ENCODE measurements around the gene LINC01488. TPM values are rescaled to one million over a fixed set of nuclear protein-coding genes. Genes with fewer than 3 reads are reported as not detected.

LINC01488 gene
- total RNA-seq, 1 donor from 2014 or later = not detected

- POLR2A ChIA-PET = no interaction called here
Measured at GRCh38 chr11:69497221-69497787, 15.8 kb downstream of the LINC01488 start.

GRCh38 chr11:69498614-69499175 lies 17.2 kb downstream of the LINC01488 start:
- TF ChIP-seq CTCF (IDR thresholded peaks at IDR 0.05) = no peak
- CTCF ChIA-PET = no interaction called here

More at GRCh38 chr11:69497221-69497787, 15.8 kb downstream of the LINC01488 start:
- intact Hi-C loops (cut with micrococcal nuclease) = no loop called here
- CTCF ChIA-PET = no interaction called here
- Mint-ChIP-seq H3K4me1 (no peaks in the 10 kb centered on the region), H3K27me3 (peaks cover 6% of the 10 kb centered on the region), H3K9me3 (no peaks in the 10 kb centered on the region), H3K4me3 (no peak overlapping the region), H3K27ac (no peak overlapping the region), H3K36me3 (ENCODE audit: low read depth) (no peaks in the 10 kb centered on the region)
- TF ChIP-seq CTCF (IDR thresholded peaks at IDR 0.05) = no peak
- ATAC-seq (ENCODE audit: low read depth) (no peak), DNase-seq (no peak)

GRCh38 chr11:69499186-69499917 lies 17.9 kb downstream of the LINC01488 start:
- CTCF ChIA-PET = no interaction called here
- intact Hi-C loops (cut with micrococcal nuclease) = no loop called here
- ATAC-seq (ENCODE audit: low read depth) (no peak), DNase-seq (no peak)
- no peaks in the 10 kb centered on the region for H3K9me3 Mint-ChIP-seq
- no peak for TF ChIP-seq CTCF (IDR thresholded peaks at IDR 0.05)
- no peak overlapping the region for H3K27ac Mint-ChIP-seq
- H3K27me3 Mint-ChIP-seq = peaks cover 9% of the 10 kb centered on the region
- H3K36me3 Mint-ChIP-seq (ENCODE audit: low read depth) = no peaks in the 10 kb centered on the region
- H3K4me3 Mint-ChIP-seq = no peak overlapping the region
- H3K4me1 Mint-ChIP-seq = no peaks in the 10 kb centered on the region
- POLR2A ChIA-PET = no interaction called here

More at GRCh38 chr11:69498614-69499175, 17.2 kb downstream of the LINC01488 start:
- DNase-seq (no peak), ATAC-seq (ENCODE audit: low read depth) (no peak)
- no peaks in the 10 kb centered on the region for H3K9me3 Mint-ChIP-seq
- no peaks in the 10 kb centered on the region for H3K4me1 Mint-ChIP-seq
- intact Hi-C loops (cut with micrococcal nuclease) = no loop called here
- H3K27ac Mint-ChIP-seq = no peak overlapping the region
- no peak overlapping the region for H3K4me3 Mint-ChIP-seq
- POLR2A ChIA-PET = no interaction called here
- H3K27me3 Mint-ChIP-seq = peaks cover 9% of the 10 kb centered on the region
- H3K36me3 Mint-ChIP-seq (ENCODE audit: low read depth) = no peaks in the 10 kb centered on the region

GRCh38 chr11:69499918-69500284 lies 18.4 kb downstream of the LINC01488 start:
- intact Hi-C loops (cut with micrococcal nuclease) = no loop called here
- Mint-ChIP-seq H3K27me3 (peaks cover 9% of the 10 kb centered on the region), H3K4me3 (no peak overlapping the region), H3K27ac (no peak overlapping the region), H3K4me1 (no peaks in the 10 kb centered on the region), H3K9me3 (no peaks in the 10 kb centered on the region), H3K36me3 (ENCODE audit: low read depth) (no peaks in the 10 kb centered on the region)
- no peak for TF ChIP-seq CTCF (IDR thresholded peaks at IDR 0.05)
- ChIA-PET POLR2A (no interaction called here), CTCF (no interaction called here)
- ATAC-seq (ENCODE audit: low read depth) (no peak), DNase-seq (no peak)

GRCh38 chr11:69500285-69501120 lies 19.0 kb downstream of the LINC01488 start:
- Mint-ChIP-seq H3K36me3 (ENCODE audit: low read depth) (no peaks in the 10 kb centered on the region), H3K4me1 (no peaks in the 10 kb centered on the region), H3K27ac (no peak overlapping the region), H3K4me3 (no peak overlapping the region), H3K9me3 (no peaks in the 10 kb centered on the region), H3K27me3 (peaks cover 9% of the 10 kb centered on the region)
- no peak for TF ChIP-seq CTCF (IDR thresholded peaks at IDR 0.05)
- intact Hi-C loops (cut with micrococcal nuclease) = no loop called here
- ATAC-seq (ENCODE audit: low read depth) (no peak), DNase-seq (no peak)
- POLR2A ChIA-PET = no interaction called here
- CTCF ChIA-PET = no interaction called here
